HCT116 (cell line): ENCODE measurements around the gene KDM1B. TPM values are rescaled to one million over a fixed set of nuclear protein-coding genes. Genes with fewer than 3 reads are reported as not detected.

Experiments used
- ATAC-seq: fragments of 200-7000 bp; cut with Tn5 transposase; 2 replicates; pipeline ENCODE4 v1.9.1; 2020; ENCODE audit warnings: mild to moderate bottlenecking, moderate library complexity
- BruUV-seq: library from RNA; stranded (reverse); fragments of 400-500 nt; replicated peaks from 2 replicates; lab custom pipeline; 2021; lab: Mats Ljungman, UMichigan
- CTCF ChIA-PET: fragments of 300-600 bp; sonication (Branson Sonifier 250); formaldehyde crosslinking; loops from one replicate; lab custom pipeline; 2021; ENCODE audit warnings: antibody characterized with exemption; lab: Charles Lee
- POLR2A ChIA-PET: fragments of 300-600, 350-600 bp; sonication (Branson Sonifier 250); formaldehyde crosslinking; loops from one replicate; lab custom pipeline; 2021; ENCODE audit warnings: antibody characterized with exemption; lab: Charles Lee
- RAD21 ChIA-PET, 2 experiments: fragments of 300-600 bp; sonication (Branson Sonifier 250); formaldehyde crosslinking; loops; one replicate each; lab custom pipeline; 2023; ENCODE audit warnings: low total read pairs in 2 of 2; ENCODE audit not compliant: uncharacterized antibody in 2 of 2, unreplicated experiment in 2 of 2, low non-redundant PET in 1 of 2; lab: Charles Lee
- DNase-seq: peaks from one replicate; pipeline ENCODE4 v3.0.0-alpha.2; 2010; ENCODE audit warnings: low read depth, low spot score
- H2AFZ ChIP-seq: fragments of 200-600 bp; shearing (Covaris generic), sonication (generic); 2 replicates; pipeline ENCODE4 v1.6.1; 2017; ENCODE audit warnings: low read depth, mixed run types, mixed read lengths, antibody characterized with exemption, low read length; ENCODE audit not compliant: poor library complexity, severe bottlenecking
- H3K27ac ChIP-seq: 2 replicates; pipeline ENCODE4 v1.5.1; 2012; ENCODE audit warnings: low read depth, low read length
- H3K27me3 ChIP-seq: fragments of 200-600 bp; sonication (generic); 2 replicates; pipeline ENCODE4 v1.6.1; 2016; ENCODE audit warnings: mixed run types, low read length, mixed read lengths; ENCODE audit not compliant: insufficient read depth
- H3K36me3 ChIP-seq, 2 experiments: fragments of 200-500 bp in 1 of 2; fragments of 200-600 bp in 1 of 2; sonication (Bioruptor generic) in 1 of 2; sonication (generic) in 1 of 2; 2 replicates each; pipeline versions ENCODE4 v1.5.1 to v1.6.1; 2014 to 2016; ENCODE audit warnings: low read length in 2 of 2, inconsistent platforms in 1 of 2, mixed read lengths in 1 of 2, mixed run types in 1 of 2; ENCODE audit not compliant: insufficient read depth in 2 of 2, control insufficient read depth in 1 of 2
- H3K4me1 ChIP-seq, 2 experiments: fragments of 200-600 bp in 1 of 2; sonication (generic) in 1 of 2; 2 replicates each; pipeline versions ENCODE4 v1.5.1 to v1.6.1; 2012 to 2017; ENCODE audit warnings: low read length in 2 of 2, inconsistent platforms in 1 of 2, mild to moderate bottlenecking in 1 of 2, mixed read lengths in 1 of 2, mixed run types in 1 of 2, moderate library complexity in 1 of 2; ENCODE audit not compliant: insufficient read depth in 2 of 2, control insufficient read depth in 1 of 2
- H3K4me2 ChIP-seq: fragments of 200-600 bp; sonication (generic); 2 replicates; pipeline ENCODE4 v1.6.1; 2017; ENCODE audit warnings: mixed run types, low read length, mixed read lengths
- H3K4me3 ChIP-seq, 2 experiments: fragments of 200-600 bp in 1 of 2; sonication (generic) in 1 of 2; replicated peaks in 1 of 2; 2 replicates each; pipeline ENCODE4 v1.5.1; 2011 to 2016; ENCODE audit warnings: low read length in 2 of 2, control low read depth in 1 of 2, low read depth in 1 of 2, mild to moderate bottlenecking in 1 of 2, mixed read lengths in 1 of 2, mixed run types in 1 of 2
- H3K79me2 ChIP-seq: fragments of 200-600 bp; sonication (generic); 2 replicates; pipeline ENCODE4 v1.6.1; 2017; ENCODE audit warnings: mild to moderate bottlenecking, mixed run types, low read length, moderate library complexity, mixed read lengths; ENCODE audit not compliant: insufficient read depth
- H3K9ac ChIP-seq: fragments of 200-600 bp; sonication (generic); 2 replicates; pipeline ENCODE4 v1.6.1; 2016; ENCODE audit warnings: low read length, mixed read lengths
- H3K9me2 ChIP-seq: fragments of 200-600 bp; sonication (generic), shearing (Covaris generic); 2 replicates; pipeline ENCODE4 v1.6.1; 2017; ENCODE audit warnings: mixed run types, mild to moderate bottlenecking, moderate library complexity; ENCODE audit not compliant: insufficient read depth
- H3K9me3 ChIP-seq, 2 experiments: fragments of 200-500 bp in 1 of 2; fragments of 200-600 bp in 1 of 2; sonication (Bioruptor generic) in 1 of 2; sonication (generic) in 1 of 2; 2 replicates each; pipeline ENCODE4 v1.6.1; 2014 to 2017; ENCODE audit warnings: low read length in 2 of 2, mixed read lengths in 2 of 2, inconsistent platforms in 1 of 2, low read depth in 1 of 2, mild to moderate bottlenecking in 1 of 2, mixed run types in 1 of 2, moderate library complexity in 1 of 2; ENCODE audit not compliant: control insufficient read depth in 1 of 2, insufficient read depth in 1 of 2
- H4K20me1 ChIP-seq: fragments of 200-600 bp; sonication (generic), shearing (Covaris generic); 2 replicates; pipeline ENCODE4 v1.6.1; 2017; ENCODE audit warnings: mixed run types, mild to moderate bottlenecking, moderate library complexity; ENCODE audit not compliant: insufficient read depth
- ATF3 ChIP-seq: IDR thresholded peaks from 2 replicates; pipeline ENCODE4 v1.6.1; 2012
- CBX3 ChIP-seq: IDR thresholded peaks from 2 replicates; pipeline ENCODE4 v1.6.1; 2012; ENCODE audit warnings: low read depth
- CEBPB ChIP-seq: IDR thresholded peaks from 2 replicates; pipeline ENCODE4 v1.6.1; 2012; ENCODE audit warnings: low read depth
- CTCF ChIP-seq, 3 experiments: fragments of 200-600 bp in 1 of 3; sonication (generic) in 1 of 3; IDR thresholded peaks in 2 of 3; conservative IDR thresholded peaks in 1 of 3; 2 replicates each; pipeline ENCODE4 v1.5.1; 2012 to 2017; ENCODE audit warnings: low read depth in 2 of 3, low read length in 2 of 3, antibody characterized with exemption in 1 of 3, borderline replicate concordance in 1 of 3, control low read depth in 1 of 3, mild to moderate bottlenecking in 1 of 3, mixed read lengths in 1 of 3, mixed run types in 1 of 3, moderate library complexity in 1 of 3; ENCODE audit not compliant: insufficient read depth in 1 of 3
- EGR1 ChIP-seq: IDR thresholded peaks from 2 replicates; pipeline ENCODE4 v1.6.1; 2012; ENCODE audit warnings: low read depth
- ELF1 ChIP-seq: IDR thresholded peaks from 2 replicates; pipeline ENCODE4 v1.6.1; 2012; ENCODE audit warnings: low read depth, borderline replicate concordance
- EZH2 ChIP-seq: fragments of 200-600 bp; sonication (generic); IDR thresholded peaks from 2 replicates; pipeline ENCODE4 v1.6.1; 2017; ENCODE audit warnings: antibody characterized with exemption, mixed run types
- EZH2phosphoT487 ChIP-seq: fragments of 200-600 bp; IDR thresholded peaks from 2 replicates; pipeline ENCODE4 v1.6.1; 2018; ENCODE audit warnings: antibody characterized with exemption, borderline replicate concordance
- FOSL1 ChIP-seq: IDR thresholded peaks from 2 replicates; pipeline ENCODE4 v1.6.1; 2012; ENCODE audit warnings: low read depth
- MAX ChIP-seq: IDR thresholded peaks from 2 replicates; pipeline ENCODE4 v1.6.1; 2012
- POLR2A ChIP-seq: IDR thresholded peaks from 2 replicates; pipeline ENCODE4 v1.7.0; 2011; ENCODE audit warnings: borderline replicate concordance; ENCODE audit not compliant: insufficient read depth, insufficient read length; ENCODE audit errors: extremely low read depth
- POLR2AphosphoS5 ChIP-seq: IDR thresholded peaks from 2 replicates; pipeline ENCODE4 v1.6.1; 2011; ENCODE audit warnings: mild to moderate bottlenecking, low read depth, low read length, moderate library complexity
- SIN3A ChIP-seq: IDR thresholded peaks from 2 replicates; pipeline ENCODE4 v1.6.1; 2012; ENCODE audit warnings: low read depth
- TCF7L2 ChIP-seq: IDR thresholded peaks from 2 replicates; pipeline ENCODE4 v1.7.0; 2011; ENCODE audit warnings: borderline replicate concordance, inconsistent platforms; ENCODE audit not compliant: insufficient read depth, insufficient read length; ENCODE audit errors: extremely low read depth
- YY1 ChIP-seq: IDR thresholded peaks from 2 replicates; pipeline ENCODE4 v1.6.1; 2011; ENCODE audit warnings: low read length, low read depth, moderate library complexity, mild to moderate bottlenecking; ENCODE audit not compliant: insufficient replicate concordance; ENCODE audit errors: extremely low read depth
- ZBTB33 ChIP-seq: IDR thresholded peaks from 2 replicates; pipeline ENCODE4 v1.6.1; 2011; ENCODE audit warnings: mild to moderate bottlenecking, low read length, moderate library complexity; ENCODE audit not compliant: insufficient replicate concordance; ENCODE audit errors: extremely low read depth
- intact Hi-C: fragments of 100-400 bp; cut with micrococcal nuclease; formaldehyde crosslinking; loops from 2 replicates; pipeline ENCODE4 v1.10.0; 2022
- total RNA-seq: library from RNA; stranded (reverse); gene quantifications from one replicate; pipeline ENCODE4 v1.2.1, GENCODE V29; 2021; ENCODE audit not compliant: unreplicated experiment

Gene KDM1B
- total RNA-seq, 1 experiment from 2014 or later, result 24.5 TPM

GRCh38 chr6:18186033-18186432 is 30.8 kb downstream of the KDM1B start:
- ChIA-PET CTCF (no interaction called here), RAD21 (no interaction called here), POLR2A (no interaction called here)
- H3K9ac ChIP-seq, result no peak overlapping the region
- H3K4me3 ChIP-seq, result no peak overlapping the region
- TF ChIP-seq FOSL1 (no peak), EZH2phosphoT487 (no peak), CEBPB (no peak), MAX (no peak), ELF1 (no peak), ZBTB33 (no peak), POLR2A (no peak), EZH2 (no peak), POLR2AphosphoS5 (no peak), EGR1 (no peak), CTCF (IDR thresholded peaks at IDR 0.05 in 2 of 3, conservative IDR thresholded peaks at IDR 0.05 in 1 of 3; ENCODE audit: borderline replicate concordance in 1 of 3, insufficient read depth in 1 of 3, low read depth in 2 of 3, low read length in 2 of 3) (no peak), SIN3A (no peak), CBX3 (no peak), TCF7L2 (no peak), ATF3 (no peak), YY1 (no peak)
- no peak overlapping the region for H2AFZ ChIP-seq
- H3K9me3 ChIP-seq, result no peaks in the 10 kb centered on the region
- no peaks in the 10 kb centered on the region for H3K9me2 ChIP-seq
- intact Hi-C loops, result no loop called here
- no peak overlapping the region for H3K27ac ChIP-seq
- DNase-seq (no peak), ATAC-seq (no peak)
- no peaks in the 10 kb centered on the region for H3K4me1 ChIP-seq
- H3K79me2 ChIP-seq, result no peaks in the 10 kb centered on the region
- no peaks in the 10 kb centered on the region for H4K20me1 ChIP-seq
- no peak overlapping the region for H3K4me2 ChIP-seq
- no peaks in the 10 kb centered on the region for H3K36me3 ChIP-seq
- no TSS peak for BruUV-seq
- no peaks in the 10 kb centered on the region for H3K27me3 ChIP-seq
